Adrenal gland (tissue), 5 donors: ENCODE data around the gene MIER3.

ENCODE experiments used
- CTCF ChIP-seq, 6 experiments: fragments of 450-650 bp in 4 of 6; fragments of 200-600 bp in 2 of 6; sonication (generic) in 1 of 6; IDR thresholded peaks; 1 replicate in 5 of 6; 2 replicates in 1 of 6; pipeline versions ENCODE4 v1.5.1 to v1.8.0; 2016 to 2021; ENCODE audit warnings: antibody characterized with exemption in 6 of 6, mild to moderate bottlenecking in 2 of 6, moderate library complexity in 1 of 6
- POLR2A ChIP-seq, 2 donors: fragments of 450-650 bp; IDR thresholded peaks; one replicate each; pipeline ENCODE4 v1.6.1; 2017; ENCODE audit warnings: antibody characterized with exemption in 2 of 2, mild to moderate bottlenecking in 2 of 2, moderate library complexity in 1 of 2
- donor health status: DM: no; HTN: no; CAD: no.

- TF ChIP-seq CTCF (IDR thresholded peaks at IDR 0.05) (no peak), POLR2A (IDR thresholded peaks at IDR 0.05) (no peak)
These were observed 10.4 kb upstream of the MIER3 start for GRCh38 chr5:56962286-56962685.
